ENCODE data around the gene PLAC1.

GRCh38 chrX:134551376-134552048, 106.8 kb downstream of the PLAC1 start:
- TF ChIP-seq CTCF (IDR thresholded peaks at IDR 0.05; ENCODE audit: insufficient read depth, low read length) (no peak), POLR2AphosphoS5 (IDR thresholded peaks at IDR 0.05; ENCODE audit: low read depth) (no peak), REST (IDR thresholded peaks at IDR 0.05; ENCODE audit: insufficient replicate concordance, low read depth) (no peak), GABPA (IDR thresholded peaks at IDR 0.05; ENCODE audit: low read depth) (no peak)
